ENCODE data around the gene SPOCK1. TPM values are rescaled to one million over a fixed set of nuclear protein-coding genes. Genes with fewer than 3 reads are reported as not detected.

The SPOCK1 gene
- total and polyA plus RNA-seq, 2 experiments from 2014 or later = 8.2 to 10.5 TPM

- TF ChIP-seq REST (IDR thresholded peaks at IDR 0.05; ENCODE audit: unreplicated experiment) (no peak), EZH2phosphoT487 (IDR thresholded peaks at IDR 0.05; ENCODE audit: unreplicated experiment) (no peak), POLR2AphosphoS5 (IDR thresholded peaks at IDR 0.05; ENCODE audit: low read depth) (no peak), ZNF114 (CRISPR knock-in tag; IDR thresholded peaks at IDR 0.05) (no peak), CREB1 (CRISPR knock-in tag; IDR thresholded peaks at IDR 0.05; ENCODE audit: low read depth) (no peak), CTCF (conservative IDR thresholded peaks at IDR 0.05; ENCODE audit: low read depth in 2 of 2) (no peak)
These were observed 402.7 kb downstream of the SPOCK1 start (continued) for GRCh38 chr5:137096149-137097103.

GRCh38 chr5:137095597-137095996 is 403.5 kb downstream of the SPOCK1 start:
- Histone ChIP-seq H3K4me1 (ENCODE audit: insufficient read depth) (peaks cover 12% of the 10 kb centered on the region), H3K36me3 (ENCODE audit: insufficient read depth) (no peaks in the 10 kb centered on the region), H3F3A (replicated peaks; ENCODE audit: low read depth) (no peaks in the 10 kb centered on the region), H3K4me3 (no peak overlapping the region), H3K79me2 (replicated peaks; ENCODE audit: insufficient read depth) (no peaks in the 10 kb centered on the region), H3K27ac (ENCODE audit: low read depth) (no peak overlapping the region), H3K9me2 (ENCODE audit: insufficient read depth) (no peaks in the 10 kb centered on the region), H3K4me2 (no peak overlapping the region), H3K27me3 (ENCODE audit: insufficient read depth) (no peaks in the 10 kb centered on the region), H2AFZ (no peak overlapping the region), H4K20me1 (replicated peaks; ENCODE audit: insufficient read depth) (no peaks in the 10 kb centered on the region)
- no peaks in the 10 kb centered on the region for H3K36me3 Mint-ChIP-seq (ENCODE audit: low read depth)
- DNase-seq (ENCODE audit: low spot score) (no peak), ATAC-seq (no peak)
- no peaks in the 10 kb centered on the region for H3K9me3 Mint-ChIP-seq
- peaks cover 5% of the 10 kb centered on the region for H3K27me3 Mint-ChIP-seq (ENCODE audit: insufficient read depth, low read depth, poor library complexity)
- no peak overlapping the region for H3K4me3 Mint-ChIP-seq
- peaks cover 27% of the 10 kb centered on the region for H3K4me1 Mint-ChIP-seq
- H3K27ac Mint-ChIP-seq = no peak overlapping the region
- no peak for TF ChIP-seq CREB1 (CRISPR knock-in tag; IDR thresholded peaks at IDR 0.05; ENCODE audit: low read depth)
- no peak for TF ChIP-seq CTCF (conservative IDR thresholded peaks at IDR 0.05; ENCODE audit: low read depth in 2 of 2)
- TF ChIP-seq REST (IDR thresholded peaks at IDR 0.05; ENCODE audit: unreplicated experiment) = no peak

All from GM23338 (cell line).